Measurements from ENCODE around the gene SLC6A5.
A peak's percentile ranks its signal among the peaks of the same experiment; 100 is the strongest.

- no peak for TF ChIP-seq POLR2AphosphoS5 (IDR thresholded peaks at IDR 0.05; ENCODE audit: borderline replicate concordance, low read depth, low read length)
- peak; percentile 73 for TF ChIP-seq EZH2 (IDR thresholded peaks at IDR 0.05)
- TF ChIP-seq FOXP2 (optimal IDR thresholded peaks at IDR 0.05; ENCODE audit: control extremely low read depth, extremely low read length, insufficient read depth), result no peak
These were observed 70.6 kb downstream of the SLC6A5 start for GRCh38 chr11:20669820-20670684.

Data from SK-N-MC (cell line).